ENCODE data around the gene COMT.

DNA sequence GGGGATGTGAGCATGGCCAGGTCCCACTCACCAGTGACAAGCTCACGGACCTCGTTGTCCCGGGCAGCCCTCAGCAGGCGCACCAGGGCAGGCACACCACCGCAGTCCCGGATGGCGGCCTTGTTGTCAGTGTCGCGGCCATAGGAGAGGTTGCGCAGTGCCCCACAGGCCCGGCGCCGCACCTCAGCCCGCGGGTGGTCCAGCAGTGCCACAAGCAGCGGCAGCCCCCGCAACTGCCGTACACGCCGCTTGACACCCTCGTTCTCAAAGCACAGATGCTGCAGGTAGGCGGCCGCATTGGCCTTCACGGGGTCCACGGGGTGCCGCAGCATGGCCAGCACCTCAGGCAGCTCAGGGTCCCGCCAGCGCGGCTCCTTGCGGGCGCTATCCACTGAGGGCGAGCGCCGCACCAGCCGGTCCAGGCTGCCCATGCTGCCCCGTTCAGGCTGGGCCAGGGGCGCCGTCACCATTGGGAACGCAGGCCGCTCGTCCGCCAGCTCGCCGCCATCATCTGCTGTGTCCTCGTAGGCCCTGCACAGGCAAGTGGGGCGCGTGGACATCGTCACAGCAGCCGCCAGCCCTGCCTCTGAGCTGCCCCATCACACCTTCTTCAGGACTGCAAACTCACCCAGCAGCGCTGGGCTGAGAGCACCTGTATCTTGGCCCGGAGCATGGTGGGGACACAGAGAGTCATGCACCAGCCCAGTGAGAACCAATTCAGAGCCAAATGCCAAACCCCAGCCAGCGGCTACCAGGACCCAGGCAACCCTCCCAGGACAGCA, 38.3 kb downstream of the COMT start:
- TF ChIP-seq, protein P1, sequence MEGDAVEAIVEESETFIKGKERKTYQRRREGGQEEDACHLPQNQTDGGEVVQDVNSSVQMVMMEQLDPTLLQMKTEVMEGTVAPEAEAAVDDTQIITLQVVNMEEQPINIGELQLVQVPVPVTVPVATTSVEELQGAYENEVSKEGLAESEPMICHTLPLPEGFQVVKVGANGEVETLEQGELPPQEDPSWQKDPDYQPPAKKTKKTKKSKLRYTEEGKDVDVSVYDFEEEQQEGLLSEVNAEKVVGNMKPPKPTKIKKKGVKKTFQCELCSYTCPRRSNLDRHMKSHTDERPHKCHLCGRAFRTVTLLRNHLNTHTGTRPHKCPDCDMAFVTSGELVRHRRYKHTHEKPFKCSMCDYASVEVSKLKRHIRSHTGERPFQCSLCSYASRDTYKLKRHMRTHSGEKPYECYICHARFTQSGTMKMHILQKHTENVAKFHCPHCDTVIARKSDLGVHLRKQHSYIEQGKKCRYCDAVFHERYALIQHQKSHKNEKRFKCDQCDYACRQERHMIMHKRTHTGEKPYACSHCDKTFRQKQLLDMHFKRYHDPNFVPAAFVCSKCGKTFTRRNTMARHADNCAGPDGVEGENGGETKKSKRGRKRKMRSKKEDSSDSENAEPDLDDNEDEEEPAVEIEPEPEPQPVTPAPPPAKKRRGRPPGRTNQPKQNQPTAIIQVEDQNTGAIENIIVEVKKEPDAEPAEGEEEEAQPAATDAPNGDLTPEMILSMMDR (IDR thresholded peaks at IDR 0.05) = no peak
- no peak for TF ChIP-seq POLR2A (IDR thresholded peaks at IDR 0.05)

Measured in Peyer's patch (tissue), 4 donors.